GM21717 (cell line): ENCODE data around the gene PIGS.
"Not testable (repeated sequence)": the region's sequence is repeated elsewhere in the genome, so short reads cannot be mapped to it uniquely, and the experiment has no call there.

Experiments
- ATAC-seq: cut with Tn5 transposase; IDR thresholded peaks from one replicate; pipeline ENCODE4 v1.9.1; 2021; ENCODE audit warnings: mild to moderate bottlenecking, moderate library complexity; ENCODE audit not compliant: unreplicated experiment

The PIGS gene

GRCh38 chr17:28532050-28532960 lies 39.0 kb downstream of the PIGS start:
- ATAC-seq, result no peak

DNA sequence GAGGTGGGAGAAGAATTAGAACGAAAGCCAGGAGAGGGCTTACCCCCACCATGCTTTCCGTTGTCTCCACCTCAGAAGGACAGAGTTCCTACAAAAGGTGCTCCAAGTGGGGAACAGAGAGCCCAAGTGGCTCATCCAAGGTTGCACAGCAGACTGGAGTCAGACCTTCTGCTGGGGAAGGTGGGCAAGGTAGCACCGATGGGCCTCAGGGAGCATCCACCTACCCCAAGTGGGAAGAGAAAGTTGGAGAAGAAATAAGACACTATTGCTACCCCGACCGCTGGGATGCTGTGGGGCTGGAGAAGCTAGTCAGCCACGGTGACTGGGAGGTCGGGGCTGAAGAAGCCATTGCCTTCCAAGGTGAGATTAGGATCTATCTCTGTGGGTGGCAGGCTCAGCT lies 40.4 kb downstream of the PIGS start:
- ATAC-seq, result no peak

DNA sequence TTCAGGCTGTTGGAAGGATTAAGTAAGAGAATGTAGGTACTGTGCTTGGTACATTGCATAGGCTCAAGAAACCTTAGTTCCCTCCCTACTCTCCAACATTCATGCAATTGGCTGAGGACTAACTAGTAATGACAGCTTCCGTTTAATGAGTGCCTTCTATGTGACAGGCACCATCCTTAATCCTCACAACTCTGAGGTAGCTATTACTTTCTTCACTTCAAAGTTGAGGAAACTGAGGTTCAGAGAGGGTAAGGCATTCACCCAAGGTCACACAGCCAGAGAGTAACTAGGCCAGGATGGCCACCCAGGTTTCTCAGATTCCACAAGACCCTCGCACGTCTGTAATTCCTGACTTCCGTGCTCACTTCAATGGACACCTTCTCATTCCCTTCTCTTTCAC lies 41.1 kb downstream of the PIGS start:
- ATAC-seq, result no peak

DNA sequence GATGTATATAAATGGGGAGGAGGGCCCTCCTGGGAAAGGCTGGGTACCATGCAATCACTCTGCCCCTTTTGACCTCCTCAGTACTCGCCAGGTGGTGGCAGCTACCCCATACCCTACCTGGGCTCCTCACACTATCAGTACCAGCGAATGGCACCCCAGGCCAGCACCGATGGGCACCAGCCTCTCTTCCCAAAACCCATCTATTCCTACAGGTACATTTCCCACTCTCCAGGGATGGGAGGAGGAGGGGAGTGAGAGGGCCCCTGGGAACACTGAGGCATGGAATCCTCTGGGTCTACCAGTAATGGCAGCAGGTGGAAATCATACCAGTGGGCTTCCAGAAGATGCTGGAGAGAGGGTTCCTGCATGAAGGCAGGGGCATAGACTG lies 42.3 kb downstream of the PIGS start:
- ATAC-seq, result no peak

GRCh38 chr17:28528327-28529012 lies 42.9 kb downstream of the PIGS start:
- ATAC-seq, result no peak

GRCh38 chr17:28527859-28528258 lies 43.5 kb downstream of the PIGS start:
- no peak for ATAC-seq

DNA sequence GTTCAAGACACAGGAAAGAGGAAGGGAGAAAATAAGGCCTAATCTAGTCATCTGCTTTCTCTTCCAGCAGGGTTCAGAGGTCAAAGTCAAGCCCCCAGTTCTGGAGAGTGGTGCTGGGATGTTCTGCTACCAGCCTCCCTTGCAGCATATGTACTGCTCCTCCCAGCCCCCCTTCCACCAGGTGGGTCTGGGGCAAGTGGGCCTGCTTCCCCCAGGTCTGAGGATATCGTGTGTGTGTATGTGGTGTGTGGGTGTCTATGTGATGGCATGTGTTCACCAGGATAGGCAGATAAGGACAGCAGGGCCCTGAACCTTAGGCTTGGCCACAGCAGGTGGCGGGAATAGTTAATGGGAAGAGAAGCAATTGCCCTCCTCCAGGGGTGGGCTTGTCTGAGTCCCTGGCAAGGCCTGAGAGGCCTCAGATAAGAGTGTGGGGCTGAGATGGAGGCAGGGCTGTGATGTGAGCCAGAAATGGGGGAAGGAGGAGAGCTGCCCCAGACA lies 44.1 kb downstream of the PIGS start:
- ATAC-seq, result no peak

GRCh38 chr17:28526381-28526780 lies 44.9 kb downstream of the PIGS start:
- no peak for ATAC-seq

DNA sequence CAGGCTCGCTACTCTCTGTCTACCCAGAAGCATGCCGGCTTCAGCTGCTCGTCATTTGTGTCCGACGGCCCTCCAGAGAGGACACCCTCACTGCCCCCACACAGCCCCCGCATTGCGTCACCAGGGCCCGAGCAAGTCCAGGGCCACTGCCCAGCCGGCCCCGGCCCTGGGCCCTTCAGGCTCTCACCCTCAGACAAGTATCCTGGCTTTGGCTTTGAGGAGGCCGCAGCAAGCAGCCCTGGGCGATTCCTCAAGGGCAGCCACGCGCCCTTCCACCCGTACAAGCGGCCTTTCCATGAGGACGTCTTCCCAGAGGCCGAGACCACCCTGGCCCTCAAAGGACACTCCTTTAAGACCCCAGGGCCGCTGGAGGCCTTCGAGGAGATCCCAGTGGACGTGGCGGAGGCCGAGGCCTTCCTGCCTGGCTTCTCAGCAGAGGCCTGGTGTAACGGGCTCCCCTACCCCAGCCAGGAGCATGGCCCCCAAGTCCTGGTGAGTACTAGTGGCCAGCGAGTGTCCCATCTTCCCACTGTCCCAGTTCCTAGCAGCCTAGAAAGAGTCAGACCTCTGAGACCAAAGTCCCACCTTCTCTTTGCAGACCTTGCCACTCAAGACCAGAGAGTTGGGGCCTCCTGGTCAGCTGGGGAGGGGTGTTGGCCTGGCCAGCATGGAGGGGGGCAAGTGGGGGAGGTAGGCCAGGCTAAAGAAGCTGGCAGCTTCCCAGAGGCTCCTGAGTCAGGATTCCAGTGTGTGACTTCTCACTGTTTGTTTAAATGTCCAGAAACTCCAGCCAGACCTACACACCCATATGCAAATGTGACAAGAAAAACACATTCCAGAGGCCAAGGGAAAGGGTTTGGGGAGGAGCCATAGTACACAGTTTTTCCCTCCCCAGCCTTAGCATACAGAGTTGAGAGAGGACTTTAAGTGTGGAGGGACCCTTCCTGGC lies 46.6 kb downstream of the PIGS start:
- ATAC-seq, result no peak

- ATAC-seq, result no peak
These were observed 47.4 kb downstream of the PIGS start for GRCh38 chr17:28523876-28524275.

DNA sequence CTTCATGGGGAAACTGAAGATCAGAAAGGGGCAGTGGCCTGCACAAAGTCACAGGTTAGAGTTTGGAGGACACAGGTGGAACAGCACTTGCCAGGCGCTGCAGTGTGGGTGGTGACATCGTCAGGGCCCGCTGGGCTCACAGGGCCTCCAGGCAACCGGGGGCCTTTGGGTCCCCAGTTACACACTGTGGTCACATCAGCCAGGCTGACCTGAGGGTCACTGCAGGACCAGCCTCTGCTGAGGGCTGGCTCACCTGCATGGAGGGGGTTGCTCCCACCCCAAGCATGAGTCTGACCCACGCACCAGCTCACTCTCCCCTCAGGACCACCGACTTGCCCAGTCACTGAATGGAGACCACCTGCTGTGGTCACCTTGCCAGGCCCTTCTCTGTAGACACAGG lies 48.1 kb downstream of the PIGS start:
- ATAC-seq, result no peak

DNA sequence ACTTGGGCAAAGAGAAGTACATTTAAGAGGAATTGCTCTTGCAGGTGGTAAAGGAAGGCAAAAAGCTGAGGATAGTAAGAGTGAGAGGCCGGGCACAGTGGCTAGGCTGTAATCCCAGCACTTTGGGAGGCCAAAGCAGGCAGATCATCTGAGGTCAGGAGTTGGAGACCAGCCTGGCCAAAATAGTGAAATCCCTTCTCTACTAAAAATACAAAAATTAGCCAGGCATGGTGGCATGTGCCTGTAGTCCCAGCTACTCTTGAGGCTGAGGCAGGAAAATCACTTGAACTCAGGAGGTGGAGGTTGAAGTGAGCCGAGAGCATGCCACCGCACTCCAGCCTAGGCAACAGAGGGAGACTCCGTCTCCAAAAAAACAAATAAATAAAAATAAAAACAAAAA lies 49.0 kb downstream of the PIGS start:
- ATAC-seq, result not testable (repeated sequence)

DNA sequence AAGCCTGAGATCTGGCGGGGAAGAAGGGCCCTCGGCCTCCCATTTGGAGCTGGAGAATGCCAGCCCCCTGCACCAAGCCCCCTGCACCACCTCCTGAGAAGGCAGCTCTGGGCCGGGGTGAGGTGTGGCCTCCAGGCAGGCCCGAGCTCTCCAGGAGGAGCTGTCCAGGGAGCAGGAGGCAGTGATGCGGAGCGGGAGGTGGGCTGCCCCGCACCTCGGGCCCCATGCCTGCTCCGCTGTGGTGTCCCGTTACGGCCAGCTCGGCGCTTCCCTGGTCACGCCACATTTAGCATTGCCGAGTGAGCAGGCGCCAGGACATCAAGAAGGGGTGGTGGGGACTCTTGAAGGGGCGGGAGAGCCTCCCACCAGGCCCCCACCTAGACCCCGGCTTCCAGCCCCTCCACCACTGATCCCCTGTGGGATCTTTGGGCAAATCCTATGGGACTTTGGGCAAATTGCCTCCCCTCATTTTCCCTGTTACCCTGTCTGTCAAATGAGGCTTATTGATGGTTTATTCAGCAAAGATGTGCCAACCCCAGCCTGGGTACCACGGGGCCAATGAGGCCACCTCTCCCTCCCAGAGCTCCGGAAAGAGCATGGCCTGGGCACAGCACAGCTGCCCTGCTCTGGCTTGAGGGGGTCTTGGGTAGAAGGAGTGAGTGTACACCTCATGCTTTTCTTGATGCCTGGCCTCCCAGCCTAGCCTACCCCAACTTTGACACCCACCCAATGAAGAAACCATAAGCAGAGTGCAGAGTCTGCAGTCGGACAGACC lies 49.8 kb downstream of the PIGS start:
- no peak for ATAC-seq

- no peak for ATAC-seq
These were observed 50.6 kb downstream of the PIGS start for GRCh38 chr17:28520687-28521086.

DNA sequence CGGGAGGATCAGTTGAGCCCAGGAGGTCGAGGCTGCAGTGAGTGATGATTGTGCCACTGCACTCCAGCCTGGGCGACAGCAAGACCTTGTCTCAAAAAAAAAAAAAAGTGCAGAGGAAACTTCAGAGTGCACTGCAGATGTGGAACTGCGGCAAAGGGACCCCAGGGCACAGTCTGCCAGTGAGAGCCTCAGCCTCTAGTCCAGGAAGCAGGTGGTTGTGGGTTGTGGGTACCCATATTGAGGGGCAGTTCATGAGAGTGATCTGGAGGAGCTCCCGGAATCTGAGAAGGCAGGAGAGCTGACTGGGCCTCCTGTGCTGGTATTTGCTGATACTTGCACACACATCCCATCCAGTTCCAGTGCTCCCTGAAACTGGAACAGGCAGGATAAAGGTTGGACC lies 52.1 kb downstream of the PIGS start:
- ATAC-seq, result no peak

DNA sequence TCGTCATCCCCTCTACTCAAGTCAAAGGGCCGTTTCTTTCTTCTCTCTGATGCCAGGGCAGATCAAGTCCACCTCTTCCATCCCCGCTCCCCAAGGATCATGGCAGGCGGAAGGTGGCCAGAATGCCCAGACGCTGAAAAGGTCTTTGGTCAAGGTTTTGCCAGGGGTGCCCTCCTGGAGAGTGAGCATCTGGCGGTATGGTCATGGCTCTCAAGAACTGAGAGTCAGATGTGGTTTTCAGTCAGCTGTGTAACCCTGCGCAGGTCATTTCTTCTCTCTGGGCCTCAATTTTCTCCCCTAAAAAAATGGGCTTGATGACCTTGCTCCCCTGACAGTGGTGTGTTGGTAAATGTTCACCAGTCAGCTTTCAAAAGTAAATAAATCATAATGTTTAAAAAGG lies 52.7 kb downstream of the PIGS start:
- ATAC-seq, result no peak

- ATAC-seq, result no peak
These were observed 53.2 kb downstream of the PIGS start for GRCh38 chr17:28518132-28518531.

DNA sequence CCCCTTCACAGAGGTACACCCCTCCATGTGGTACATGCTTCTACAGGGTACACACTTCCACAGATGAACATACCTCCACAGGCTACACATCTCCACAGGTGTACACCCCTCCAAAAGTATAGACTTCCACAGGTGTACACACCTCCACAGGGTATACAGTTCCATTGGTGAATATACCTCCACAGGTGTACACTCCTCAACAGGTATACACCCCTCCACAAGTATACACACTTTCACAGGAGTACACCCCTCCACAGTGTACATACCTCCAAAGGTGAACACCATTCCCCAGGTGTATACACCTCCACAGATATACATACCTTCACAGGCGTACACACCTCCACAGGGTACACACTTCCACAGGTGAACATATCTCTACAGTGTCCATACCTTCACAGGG lies 55.8 kb downstream of the PIGS start:
- ATAC-seq, result no peak

DNA sequence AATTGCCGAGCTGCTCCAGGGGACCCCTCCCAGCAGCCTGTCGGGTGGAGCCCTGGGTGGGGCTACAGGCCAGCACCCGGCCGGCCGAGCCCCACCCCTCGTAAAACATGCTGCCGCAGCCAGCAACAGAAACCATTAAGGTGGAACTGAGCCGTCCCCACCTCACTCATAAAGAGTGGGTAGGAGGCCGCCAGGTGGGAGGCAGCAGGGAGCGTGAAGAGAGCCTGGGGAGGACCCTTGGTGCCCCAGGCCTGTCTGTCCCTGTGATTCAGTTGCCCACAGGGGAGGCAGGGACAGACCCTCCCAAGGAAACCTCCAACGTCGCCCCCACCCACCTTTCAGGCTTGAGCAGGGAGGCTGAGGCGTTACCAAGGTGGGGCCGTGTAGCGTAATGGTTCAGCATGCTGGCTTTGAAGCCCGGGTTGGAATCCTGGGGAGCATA lies 56.7 kb downstream of the PIGS start:
- ATAC-seq, result no peak

- no peak for ATAC-seq
These were observed 57.8 kb downstream of the PIGS start for GRCh38 chr17:28513476-28513875.
